ENCODE measurements around the gene ITGAV.

The ITGAV gene

GRCh38 chr2:186614373-186614772, 24.5 kb downstream of the ITGAV start:
- DNase-seq: no peak

DNA sequence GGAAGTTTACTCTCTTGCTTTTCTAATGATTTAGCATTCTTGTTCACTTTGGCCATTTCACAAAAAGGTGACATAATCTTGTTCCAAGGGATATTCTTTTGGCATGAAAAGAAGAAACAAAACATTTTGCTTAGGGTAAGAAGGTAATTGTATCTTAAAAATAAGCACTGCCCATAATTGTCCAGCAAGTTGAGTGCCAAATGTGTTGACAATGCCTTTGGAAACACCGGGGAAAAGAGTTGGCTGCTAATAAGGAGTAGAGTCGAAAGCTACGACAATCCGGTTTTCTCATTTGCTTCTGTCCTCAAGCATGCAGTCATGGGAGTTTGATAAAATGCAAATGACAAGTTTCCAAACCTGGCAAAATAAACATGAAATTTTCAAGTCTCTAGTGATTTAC, 27.3 kb downstream of the ITGAV start:
- DNase-seq: no peak

- DNase-seq: no peak
Observed at GRCh38 chr2:186617771-186618170, 27.9 kb downstream of the ITGAV start.

- DNase-seq: no peak
Observed at GRCh38 chr2:186618696-186619095, 28.8 kb downstream of the ITGAV start.

DNA sequence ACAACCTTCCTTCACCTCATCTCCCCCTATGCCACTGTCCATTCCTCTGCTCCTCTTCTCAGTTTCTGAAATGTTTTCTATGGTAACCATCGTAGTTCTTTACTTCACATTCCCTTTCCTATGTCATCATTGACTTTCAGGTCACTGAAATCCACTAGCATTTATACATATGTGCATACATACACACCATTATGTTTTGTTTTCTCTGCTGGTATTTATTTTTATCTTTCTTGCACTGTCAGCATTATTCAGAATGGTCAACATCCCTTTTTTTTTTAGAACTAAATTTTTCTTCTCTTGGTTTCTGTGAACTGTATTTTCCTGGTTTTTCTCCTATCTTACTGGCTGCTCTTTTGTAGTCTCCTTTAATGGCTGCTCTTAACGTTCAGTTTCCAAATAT, 33.2 kb downstream of the ITGAV start:
- no peak for DNase-seq

GRCh38 chr2:186624276-186624675, 34.4 kb downstream of the ITGAV start:
- no peak for DNase-seq

- DNase-seq: no peak
Observed at GRCh38 chr2:186629250-186629996, 39.6 kb downstream of the ITGAV start.

DNA sequence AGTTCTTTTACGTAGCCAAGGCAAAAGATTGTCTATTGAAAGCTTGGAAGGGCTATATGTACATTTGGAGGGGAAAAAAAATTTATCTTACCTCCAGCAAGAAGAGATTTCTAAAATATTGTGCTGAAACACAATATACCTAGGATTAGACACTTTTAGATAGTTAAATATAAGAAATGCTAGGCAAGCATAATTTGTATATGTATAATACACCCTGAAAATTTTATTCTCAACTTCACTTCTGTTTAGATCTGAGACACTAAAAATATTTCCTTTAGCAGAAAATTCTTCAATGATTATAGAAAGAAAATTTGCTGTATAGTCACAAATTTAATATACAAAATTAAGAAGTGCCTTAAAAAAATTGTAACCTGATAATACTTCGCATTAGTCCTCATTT, 42.6 kb downstream of the ITGAV start:
- no peak for DNase-seq

DNA sequence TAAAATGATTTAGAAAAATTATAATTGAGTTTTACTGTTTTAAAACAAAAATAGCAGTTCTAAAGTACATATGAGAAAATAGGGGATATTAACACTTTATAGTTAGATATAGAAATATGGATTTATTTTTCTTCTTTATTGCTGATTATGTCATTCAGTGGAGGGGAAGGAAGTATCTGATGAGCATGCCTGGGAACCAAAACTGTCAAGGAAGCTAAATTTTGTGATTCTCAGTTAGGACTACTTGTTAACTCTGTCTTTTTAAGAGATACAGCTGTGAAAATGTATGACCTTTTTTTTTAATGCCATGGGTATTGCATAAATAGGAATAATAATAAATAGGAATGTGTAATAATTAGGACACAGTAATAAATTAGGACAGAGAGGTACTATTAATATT, 44.8 kb downstream of the ITGAV start:
- DNase-seq: no peak

GRCh38 chr2:186636800-186637496, 47.1 kb downstream of the ITGAV start:
- DNase-seq: no peak

DNA sequence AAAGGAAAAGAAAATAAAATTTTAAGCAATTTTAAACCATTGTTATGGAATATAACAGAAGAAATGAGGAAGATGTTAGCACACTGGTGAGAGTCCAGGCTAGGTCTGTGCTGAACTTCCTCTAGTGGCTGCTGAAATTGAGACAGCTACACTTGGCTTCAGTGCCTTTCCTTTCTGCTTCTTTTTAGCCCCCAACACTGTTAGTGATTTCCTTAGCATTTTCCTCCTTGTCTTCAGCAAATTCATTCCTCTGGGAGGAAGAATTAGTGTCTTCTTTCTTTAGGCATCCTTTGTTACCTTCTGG, 47.6 kb downstream of the ITGAV start:
- DNase-seq: no peak

- no peak for DNase-seq
Observed at GRCh38 chr2:186639939-186640338, 50.1 kb downstream of the ITGAV start.

DNA sequence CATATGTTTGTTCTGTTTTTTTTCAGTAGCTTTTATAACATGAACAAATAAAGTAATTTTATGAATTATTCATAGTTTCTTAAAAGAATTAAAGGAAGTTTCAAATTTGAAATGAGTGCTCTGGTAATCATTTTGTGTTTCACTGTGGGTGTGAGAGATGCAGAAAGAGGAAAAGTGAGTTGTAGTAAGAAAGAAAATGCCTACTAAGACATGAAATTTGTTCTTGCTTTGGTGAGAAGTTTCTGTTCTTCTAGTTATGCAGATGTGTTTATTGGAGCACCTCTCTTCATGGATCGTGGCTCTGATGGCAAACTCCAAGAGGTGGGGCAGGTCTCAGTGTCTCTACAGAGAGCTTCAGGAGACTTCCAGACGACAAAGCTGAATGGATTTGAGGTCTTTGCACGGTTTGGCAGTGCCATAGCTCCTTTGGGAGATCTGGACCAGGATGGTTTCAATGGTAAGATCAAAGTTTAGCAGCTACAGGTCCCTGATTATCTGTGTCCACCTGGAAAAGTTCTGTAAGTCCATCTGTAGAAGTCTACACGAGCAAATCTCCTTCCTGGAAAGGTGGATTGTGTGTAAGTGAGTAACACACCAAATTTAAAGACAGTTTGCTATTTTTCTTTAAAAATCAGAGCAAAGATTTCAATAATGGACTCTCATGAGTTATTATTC, 51.4 kb downstream of the ITGAV start:
- DNase-seq: no peak

DNA sequence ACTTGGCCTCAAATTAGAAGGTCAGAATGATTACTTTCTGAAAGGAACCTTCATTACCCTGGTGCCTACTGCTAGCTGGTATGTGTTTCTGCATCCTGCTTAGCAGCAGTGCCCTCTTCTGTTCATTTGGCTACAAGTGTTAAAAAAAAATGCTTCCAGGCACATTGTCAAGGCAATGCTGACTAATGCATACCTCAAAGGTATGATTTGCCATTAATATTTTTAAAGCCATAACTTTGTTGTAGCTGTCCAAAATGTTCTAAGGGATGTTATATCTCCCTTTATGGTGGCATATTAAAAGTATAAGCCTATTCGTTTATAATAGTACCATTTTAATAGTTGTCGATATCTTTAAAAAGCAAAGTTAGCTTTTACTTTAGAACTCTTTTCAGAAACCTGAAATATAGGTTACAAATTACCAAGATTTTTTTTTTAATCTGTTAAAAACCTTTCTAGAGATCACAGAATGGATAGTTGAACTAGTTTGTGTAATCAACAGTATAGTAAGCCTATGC, 52.0 kb downstream of the ITGAV start:
- no peak for DNase-seq

GRCh38 chr2:186644791-186645190, 54.9 kb downstream of the ITGAV start:
- no peak for DNase-seq

- no peak for DNase-seq
Observed at GRCh38 chr2:186645999-186646398, 56.1 kb downstream of the ITGAV start.

DNA sequence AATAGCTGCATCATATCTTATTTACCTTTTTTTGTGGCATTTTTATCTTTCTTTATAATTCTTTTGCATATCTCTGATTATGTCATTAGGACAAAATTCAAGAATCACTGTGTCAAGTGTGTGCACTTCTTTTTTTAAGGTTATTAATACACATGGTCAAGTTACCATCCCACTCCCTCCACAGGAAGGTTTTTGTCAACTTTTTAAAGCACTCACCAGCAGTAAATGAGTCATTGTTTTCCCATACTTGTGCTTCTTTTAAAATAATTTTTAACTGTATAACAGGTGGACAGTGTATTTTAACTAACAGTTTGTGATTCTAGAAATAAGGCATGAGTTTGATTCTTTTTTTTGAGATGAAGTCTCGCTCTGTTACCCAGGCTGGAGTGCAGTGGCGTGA, 58.3 kb downstream of the ITGAV start:
- no peak for DNase-seq

DNA sequence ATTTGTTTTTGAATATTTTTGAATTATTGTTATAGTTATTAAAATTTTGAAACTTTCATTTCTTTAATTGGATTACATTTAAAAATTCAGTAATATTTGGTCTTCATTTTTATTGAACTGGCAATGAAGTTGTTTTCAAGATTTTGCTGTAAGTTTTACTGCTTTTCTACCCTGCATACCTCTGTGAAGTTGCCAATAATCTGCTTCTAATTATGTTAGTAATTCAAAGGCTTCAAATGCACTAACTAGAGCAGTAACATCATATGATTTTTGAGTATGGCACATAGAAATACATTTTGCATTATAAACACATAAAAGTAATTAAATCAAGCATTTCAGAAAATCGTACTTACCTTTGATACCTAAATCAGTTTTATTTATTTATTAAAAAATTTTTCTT, 63.7 kb downstream of the ITGAV start:
- DNase-seq: no peak

- DNase-seq: no peak
Observed at GRCh38 chr2:186659383-186659782, 69.5 kb downstream of the ITGAV start.

DNA sequence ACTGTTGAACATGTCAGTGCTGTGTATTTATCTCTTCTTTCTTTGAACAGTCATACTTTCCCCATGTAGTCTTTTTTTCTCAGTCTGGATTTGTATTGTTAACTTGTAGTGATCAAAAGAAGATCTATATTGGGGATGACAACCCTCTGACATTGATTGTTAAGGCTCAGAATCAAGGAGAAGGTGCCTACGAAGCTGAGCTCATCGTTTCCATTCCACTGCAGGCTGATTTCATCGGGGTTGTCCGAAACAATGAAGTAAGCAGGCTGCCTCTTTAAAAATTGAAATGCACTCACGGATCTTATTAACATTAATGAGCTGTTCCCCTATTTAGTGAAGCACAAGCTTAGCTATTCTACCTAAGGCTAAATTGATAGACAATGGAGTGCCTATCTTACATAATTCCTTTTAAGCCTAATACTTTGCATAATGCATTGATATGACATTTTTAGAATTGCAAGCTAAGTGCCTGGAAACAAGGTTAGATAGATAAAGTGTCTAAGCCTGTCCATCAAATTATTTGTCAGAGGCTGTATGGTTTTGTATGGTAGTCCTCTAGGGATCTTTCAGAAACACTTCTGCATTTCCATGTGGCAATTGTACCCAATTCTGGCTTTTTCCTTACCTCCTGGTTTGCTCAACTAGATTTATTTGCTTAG, 74.7 kb downstream of the ITGAV start:
- no peak for DNase-seq

DNA sequence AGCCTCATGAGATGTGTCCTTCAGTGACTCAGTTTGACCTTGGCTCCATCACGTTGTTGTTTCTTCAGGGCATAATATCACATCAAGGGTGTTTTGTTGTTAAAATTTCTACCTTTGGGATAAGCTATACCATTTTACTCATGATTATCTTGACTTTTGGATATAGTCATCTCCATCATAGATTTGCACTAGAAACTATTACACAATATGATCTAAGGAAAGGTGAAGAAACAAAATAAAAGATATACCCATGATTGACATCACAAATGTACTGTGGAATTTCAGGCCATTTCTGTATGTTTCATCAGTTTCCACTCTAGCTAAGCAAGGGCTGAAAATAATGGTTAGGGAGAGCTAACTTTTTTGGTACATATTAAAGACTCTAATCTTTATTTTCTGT, 79.3 kb downstream of the ITGAV start:
- no peak for DNase-seq

DNA sequence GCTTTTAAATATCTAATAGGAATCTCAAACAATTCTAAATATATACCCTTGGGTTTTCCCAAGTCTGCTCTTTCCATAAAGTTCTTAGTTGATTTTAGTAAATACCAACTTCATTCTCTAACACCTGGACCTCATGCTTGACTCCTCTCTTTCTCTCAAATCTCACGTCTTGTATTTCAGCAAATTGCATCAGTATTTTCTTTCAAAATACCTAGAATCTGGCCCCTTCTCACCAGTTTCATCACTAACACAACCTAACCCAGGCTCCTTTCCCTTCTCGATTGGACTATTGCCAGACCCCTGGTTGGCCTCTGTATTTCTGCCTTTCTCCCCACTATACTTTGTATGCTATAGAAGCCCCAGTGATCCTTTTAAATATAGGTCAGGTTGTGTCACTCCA, 81.0 kb downstream of the ITGAV start:
- no peak for DNase-seq

DNA sequence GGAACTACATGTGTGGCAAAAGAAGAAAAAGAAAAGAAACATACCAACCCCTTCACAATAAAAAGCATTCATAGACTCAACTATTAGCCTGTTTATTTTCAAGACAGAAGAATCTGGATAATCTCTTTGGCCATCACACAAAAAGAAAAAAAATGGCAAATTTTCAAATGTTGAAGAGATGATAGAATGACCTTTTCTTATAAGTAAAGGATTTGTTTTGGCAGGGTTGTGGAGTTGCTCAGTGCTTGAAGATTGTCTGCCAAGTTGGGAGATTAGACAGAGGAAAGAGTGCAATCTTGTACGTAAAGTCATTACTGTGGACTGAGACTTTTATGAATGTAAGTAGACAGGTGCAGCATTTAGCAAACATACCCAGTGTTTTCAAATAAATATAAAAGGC, 85.5 kb downstream of the ITGAV start:
- no peak for DNase-seq

GRCh38 chr2:186683341-186683740, 93.5 kb downstream of the ITGAV start:
- no peak for DNase-seq
